Glutamatergic neuron (in vitro differentiated cells): Measurements from ENCODE around the gene VWA8. TPM values are rescaled to one million over a fixed set of nuclear protein-coding genes. Genes with fewer than 3 reads are reported as not detected.

Source experiments
- DNase-seq: peaks from one replicate; pipeline ENCODE4 v3.0.0; 2022
- H3K27ac Mint-ChIP-seq: one replicate; pipeline ENCODE4 v1.8.0; 2020; ENCODE audit warnings: mild to moderate bottlenecking, mixed read lengths, inconsistent platforms; ENCODE audit not compliant: unreplicated experiment
- H3K27me3 Mint-ChIP-seq: one replicate; pipeline ENCODE4 v1.8.0; 2020; ENCODE audit warnings: mild to moderate bottlenecking, moderate library complexity, mixed read lengths, inconsistent platforms; ENCODE audit not compliant: unreplicated experiment
- H3K36me3 Mint-ChIP-seq: one replicate; pipeline ENCODE4 v1.8.0; 2020; ENCODE audit warnings: mild to moderate bottlenecking, mixed read lengths, inconsistent platforms; ENCODE audit not compliant: unreplicated experiment
- H3K4me1 Mint-ChIP-seq: one replicate; pipeline ENCODE4 v1.8.0; 2020; ENCODE audit warnings: mild to moderate bottlenecking, low read depth, mixed read lengths, inconsistent platforms; ENCODE audit not compliant: unreplicated experiment
- H3K4me3 Mint-ChIP-seq: one replicate; pipeline ENCODE4 v1.8.0; 2020; ENCODE audit warnings: mild to moderate bottlenecking, mixed read lengths, inconsistent platforms; ENCODE audit not compliant: unreplicated experiment
- H3K9me3 Mint-ChIP-seq: one replicate; pipeline ENCODE4 v1.8.0; 2020; ENCODE audit warnings: mild to moderate bottlenecking, moderate library complexity, mixed read lengths, inconsistent platforms; ENCODE audit not compliant: unreplicated experiment
- total RNA-seq: library from RNA; stranded (reverse); fragmentation: NEBNext Ultra II Directional; extraction: Animal tissue kit (Norgen Biotek cat#: 25700); gene quantifications from one replicate; pipeline ENCODE4 v1.2.1, GENCODE V29; 2021; ENCODE audit not compliant: unreplicated experiment
- TF ChIP-seq, protein P1 (sequence below): fragments of 200-600 bp; sonication (generic); IDR thresholded peaks from one replicate; pipeline ENCODE4 v1.5.0; 2021; ENCODE audit not compliant: partially characterized antibody, unreplicated experiment

Gene VWA8
- total RNA-seq, 1 donor from 2014 or later: 16.4 TPM

- DNase-seq: no peak
- Mint-ChIP-seq H3K9me3 (no peaks in the 10 kb centered on the region), H3K27me3 (no peaks in the 10 kb centered on the region), H3K4me3 (no peak overlapping the region), H3K4me1 (no peaks in the 10 kb centered on the region), H3K36me3 (no peaks in the 10 kb centered on the region), H3K27ac (no peak overlapping the region)
- TF ChIP-seq, protein P1, sequence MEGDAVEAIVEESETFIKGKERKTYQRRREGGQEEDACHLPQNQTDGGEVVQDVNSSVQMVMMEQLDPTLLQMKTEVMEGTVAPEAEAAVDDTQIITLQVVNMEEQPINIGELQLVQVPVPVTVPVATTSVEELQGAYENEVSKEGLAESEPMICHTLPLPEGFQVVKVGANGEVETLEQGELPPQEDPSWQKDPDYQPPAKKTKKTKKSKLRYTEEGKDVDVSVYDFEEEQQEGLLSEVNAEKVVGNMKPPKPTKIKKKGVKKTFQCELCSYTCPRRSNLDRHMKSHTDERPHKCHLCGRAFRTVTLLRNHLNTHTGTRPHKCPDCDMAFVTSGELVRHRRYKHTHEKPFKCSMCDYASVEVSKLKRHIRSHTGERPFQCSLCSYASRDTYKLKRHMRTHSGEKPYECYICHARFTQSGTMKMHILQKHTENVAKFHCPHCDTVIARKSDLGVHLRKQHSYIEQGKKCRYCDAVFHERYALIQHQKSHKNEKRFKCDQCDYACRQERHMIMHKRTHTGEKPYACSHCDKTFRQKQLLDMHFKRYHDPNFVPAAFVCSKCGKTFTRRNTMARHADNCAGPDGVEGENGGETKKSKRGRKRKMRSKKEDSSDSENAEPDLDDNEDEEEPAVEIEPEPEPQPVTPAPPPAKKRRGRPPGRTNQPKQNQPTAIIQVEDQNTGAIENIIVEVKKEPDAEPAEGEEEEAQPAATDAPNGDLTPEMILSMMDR: no peak
Observed at GRCh38 chr13:41633776-41634175, 327.1 kb downstream of the VWA8 start.

DNA sequence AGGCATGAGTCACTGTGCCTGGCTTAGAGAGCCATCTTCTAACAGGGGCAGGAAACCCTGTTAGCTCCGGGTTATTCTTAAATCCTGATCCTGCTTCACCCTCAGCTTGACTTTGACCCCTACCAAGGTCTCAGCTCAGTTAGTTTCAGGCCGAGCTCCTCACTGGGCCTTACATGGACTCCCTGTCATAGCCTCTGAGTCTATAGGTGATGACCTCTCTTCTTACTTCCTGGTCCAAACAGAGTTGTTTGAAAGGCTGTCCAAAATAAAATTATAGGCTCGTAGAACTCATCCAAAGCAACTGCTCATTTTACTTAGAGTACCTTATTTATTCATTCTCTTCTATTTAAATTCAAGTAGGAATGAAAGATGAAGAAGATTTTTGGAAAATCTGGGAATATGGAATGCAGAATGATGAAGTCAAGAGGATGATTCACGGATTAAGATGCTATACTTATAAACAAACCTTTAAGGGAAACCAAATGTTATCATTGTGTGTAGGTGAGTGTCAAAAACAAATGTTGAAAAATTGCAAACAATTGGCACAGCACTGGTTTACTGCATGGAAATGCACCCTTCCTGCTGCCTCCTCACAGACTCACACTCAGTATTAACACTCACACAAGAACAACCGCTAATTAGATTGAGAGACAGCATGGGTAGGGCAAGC, 329.5 kb downstream of the VWA8 start:
- H3K4me1 Mint-ChIP-seq: no peaks in the 10 kb centered on the region
- TF ChIP-seq, protein P1: no peak
- H3K36me3 Mint-ChIP-seq: no peaks in the 10 kb centered on the region
- DNase-seq: no peak
- no peak overlapping the region for H3K4me3 Mint-ChIP-seq
- no peak overlapping the region for H3K27ac Mint-ChIP-seq
- no peaks in the 10 kb centered on the region for H3K27me3 Mint-ChIP-seq
- H3K9me3 Mint-ChIP-seq: no peaks in the 10 kb centered on the region

- TF ChIP-seq, protein P1: no peak
- H3K9me3 Mint-ChIP-seq: no peaks in the 10 kb centered on the region
- no peak for DNase-seq
- H3K4me3 Mint-ChIP-seq: no peak overlapping the region
- H3K27me3 Mint-ChIP-seq: no peaks in the 10 kb centered on the region
- H3K27ac Mint-ChIP-seq: no peak overlapping the region
- no peaks in the 10 kb centered on the region for H3K36me3 Mint-ChIP-seq
- no peaks in the 10 kb centered on the region for H3K4me1 Mint-ChIP-seq
Observed at GRCh38 chr13:41627425-41627824, 333.5 kb downstream of the VWA8 start.

DNA sequence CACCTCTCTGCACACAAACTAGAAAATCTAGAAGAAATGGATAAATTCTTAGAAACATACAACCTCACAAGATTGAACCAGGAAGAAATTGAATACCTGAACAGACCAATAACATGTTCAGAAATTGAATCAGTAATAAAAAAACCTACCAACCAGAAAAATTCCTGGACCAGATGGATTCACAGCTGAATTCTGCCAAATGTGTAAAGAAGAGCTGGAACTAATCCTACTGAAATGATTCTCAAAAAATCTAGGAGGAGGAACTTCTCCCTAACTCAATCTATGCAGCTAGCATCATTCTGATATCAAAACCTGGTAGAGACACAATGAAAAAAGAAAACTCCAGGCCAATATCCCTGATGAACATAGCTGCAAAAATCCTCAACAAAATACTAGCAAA, 336.9 kb downstream of the VWA8 start:
- Mint-ChIP-seq H3K9me3 (no peaks in the 10 kb centered on the region), H3K27ac (no peak overlapping the region)
- TF ChIP-seq, protein P1: no peak

DNA sequence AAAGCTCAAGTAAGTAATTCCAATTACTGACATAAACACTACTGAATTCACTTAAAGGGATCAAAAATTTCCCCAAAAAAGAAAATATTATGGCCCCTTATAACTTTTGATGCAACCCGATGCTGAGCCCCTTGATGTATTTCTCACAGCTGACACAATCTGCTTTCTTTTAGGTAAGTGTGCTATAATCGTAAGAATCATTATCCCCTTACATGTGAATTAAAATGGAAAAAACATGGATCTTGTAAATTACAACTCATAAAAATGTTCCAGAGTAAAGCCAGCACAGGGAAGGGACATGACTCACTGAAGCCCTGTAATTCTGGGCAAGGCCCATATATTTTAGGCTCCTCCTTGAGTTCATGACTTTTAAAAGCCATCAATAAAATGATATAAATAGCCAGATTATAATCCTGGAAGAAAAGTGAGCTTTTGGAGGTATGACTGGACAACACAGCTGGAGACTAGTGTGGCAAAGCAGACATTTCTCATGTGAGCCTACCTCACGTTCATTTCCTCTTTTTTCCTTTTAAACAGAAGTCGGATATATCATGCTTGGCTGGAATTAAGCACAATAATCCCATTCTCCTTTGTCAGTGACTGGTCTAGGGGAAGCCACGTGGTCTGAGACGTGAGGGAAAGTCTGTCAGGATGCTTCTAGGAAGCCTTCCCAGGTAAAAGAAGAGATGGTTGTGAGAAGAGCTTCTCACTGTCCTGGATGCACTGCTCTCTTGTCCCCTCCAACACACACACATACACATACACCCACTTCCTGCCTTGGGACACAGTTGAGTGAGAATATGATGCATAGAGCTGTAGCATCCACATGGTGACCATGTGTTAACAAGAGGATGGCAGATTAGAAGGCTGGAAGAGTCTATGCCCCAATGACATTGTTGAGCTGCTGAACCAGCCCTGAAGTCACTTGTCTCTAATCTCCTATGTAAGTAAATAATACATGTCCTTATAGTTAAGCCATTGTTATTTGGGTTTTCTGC, 338.2 kb downstream of the VWA8 start:
- no peak overlapping the region for H3K4me3 Mint-ChIP-seq
- no peaks in the 10 kb centered on the region for H3K36me3 Mint-ChIP-seq

More for the DNA sequence above, 336.9 kb downstream of the VWA8 start:
- DNase-seq: no peak
- Mint-ChIP-seq H3K36me3 (no peaks in the 10 kb centered on the region), H3K27me3 (no peaks in the 10 kb centered on the region), H3K4me3 (no peak overlapping the region), H3K4me1 (no peaks in the 10 kb centered on the region)

More for the DNA sequence above, 338.2 kb downstream of the VWA8 start:
- Mint-ChIP-seq H3K4me1 (no peaks in the 10 kb centered on the region), H3K27ac (no peak overlapping the region), H3K27me3 (no peaks in the 10 kb centered on the region), H3K9me3 (no peaks in the 10 kb centered on the region)
- DNase-seq: no peak
- TF ChIP-seq, protein P1: no peak
